ENCODE data around the gene CDH26. TPM values are rescaled to one million over a fixed set of nuclear protein-coding genes. Genes with fewer than 3 reads are reported as not detected.

CDH26 gene
- total and polyA plus RNA-seq, 9 donors: 0.12 to 0.84 (median 0.41) TPM

GRCh38 chr20:60051911-60052310, 93.7 kb downstream of the CDH26 start:
- no peaks in the 10 kb centered on the region for H3K27me3 ChIP-seq
- H3K4me3 ChIP-seq: no peak overlapping the region
- H3K36me3 ChIP-seq: no peaks in the 10 kb centered on the region
- H3K4me1 ChIP-seq (ENCODE audit: insufficient read depth): no peaks in the 10 kb centered on the region
- TF ChIP-seq EP300 (IDR thresholded peaks at IDR 0.05) (no peak), POLR2A (IDR thresholded peaks at IDR 0.05) (no peak), CTCF (IDR thresholded peaks at IDR 0.05) (no peak)
- H3K27ac ChIP-seq: no peak overlapping the region
- intact Hi-C loops (cut with DNase I): loop anchor here in 3 of 4 donors (10.0 kb wide), 1 partner anchor 1843 kb away; no protein-coding TSS in a partner anchor
- DNase-seq: no peak
- 62 to 77% (median 65%) methylated on average over 3 of the region's 3 CpGs for WGBS, 3 donors
- H3K9me3 ChIP-seq: no peaks in the 10 kb centered on the region

- TF ChIP-seq POLR2A (IDR thresholded peaks at IDR 0.05) (no peak), EP300 (IDR thresholded peaks at IDR 0.05) (no peak), CTCF (IDR thresholded peaks at IDR 0.05) (no peak)
- no peak overlapping the region for H3K27ac ChIP-seq
- no peaks in the 10 kb centered on the region for H3K27me3 ChIP-seq
- H3K9me3 ChIP-seq: no peaks in the 10 kb centered on the region
- no peaks in the 10 kb centered on the region for H3K4me1 ChIP-seq (ENCODE audit: insufficient read depth)
- H3K36me3 ChIP-seq: no peaks in the 10 kb centered on the region
- intact Hi-C loops (cut with DNase I): loop anchor here in 3 of 4 donors (10.0 kb wide), 1 partner anchor 1842 kb away; no protein-coding TSS in a partner anchor
- H3K4me3 ChIP-seq: no peak overlapping the region
- no peak for DNase-seq
- 73 to 76% (median 75%) methylated on average over 3 of the region's 3 CpGs for WGBS, 3 donors
Measured at GRCh38 chr20:60052322-60052721, 94.1 kb downstream of the CDH26 start.

- no peaks in the 10 kb centered on the region for H3K36me3 ChIP-seq
- DNase-seq: no peak
- no peak overlapping the region for H3K27ac ChIP-seq
- no peaks in the 10 kb centered on the region for H3K27me3 ChIP-seq
- WGBS, 3 donors: 22 to 36% (median 30%) methylated on average over 16 of the region's 16 CpGs
- TF ChIP-seq EP300 (IDR thresholded peaks at IDR 0.05) (no peak), CTCF (IDR thresholded peaks at IDR 0.05) (no peak), POLR2A (IDR thresholded peaks at IDR 0.05) (no peak)
- no peaks in the 10 kb centered on the region for H3K9me3 ChIP-seq
- no peaks in the 10 kb centered on the region for H3K4me1 ChIP-seq (ENCODE audit: insufficient read depth)
- intact Hi-C loops (cut with DNase I): loop anchor here in 3 of 4 donors (10.0 kb wide), 1 partner anchor 1842 kb away; no protein-coding TSS in a partner anchor
- H3K4me3 ChIP-seq: no peak overlapping the region
Measured at GRCh38 chr20:60053125-60053817, 95.0 kb downstream of the CDH26 start.

DNA sequence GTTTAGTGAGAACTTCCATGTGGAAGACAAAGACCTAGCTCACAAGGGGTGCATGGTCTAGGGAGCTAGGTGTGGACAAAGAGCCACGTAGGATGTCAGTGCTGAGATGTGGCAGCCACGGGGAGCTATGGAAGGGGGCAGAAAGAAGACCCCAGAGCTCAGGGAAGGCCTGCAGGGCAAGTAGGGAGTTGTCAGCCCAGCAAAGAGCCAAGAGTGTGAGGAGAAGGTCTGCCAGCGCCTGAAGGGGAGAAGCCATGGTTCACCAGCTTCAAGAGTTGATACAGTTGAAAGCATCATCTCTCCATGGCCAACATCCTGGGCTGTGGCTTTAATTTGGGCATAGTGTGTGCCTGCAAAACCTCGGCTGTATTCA, 95.6 kb downstream of the CDH26 start:
- DNase-seq: no peak
- intact Hi-C loops (cut with DNase I): loop anchor here in 3 of 4 donors (10.0 kb wide), 1 partner anchor 1841 kb away; no protein-coding TSS in a partner anchor
- H3K27me3 ChIP-seq: no peaks in the 10 kb centered on the region
- no peaks in the 10 kb centered on the region for H3K4me1 ChIP-seq (ENCODE audit: insufficient read depth)
- H3K9me3 ChIP-seq: no peaks in the 10 kb centered on the region
- TF ChIP-seq POLR2A (IDR thresholded peaks at IDR 0.05): no peak
- no peak for TF ChIP-seq CTCF (IDR thresholded peaks at IDR 0.05)
- WGBS, 3 donors: 66 to 84% (median 66%) methylated on average over 4 of the region's 4 CpGs
- H3K4me3 ChIP-seq: no peak overlapping the region
- no peaks in the 10 kb centered on the region for H3K36me3 ChIP-seq
- H3K27ac ChIP-seq: no peak overlapping the region

Data from ovary (tissue), 9 donors.